ENCODE data around the gene AP3S1.

Gene AP3S1

GRCh38 chr5:115829913-115830312 lies 11.8 kb upstream of the AP3S1 start:
- DNase-seq = no peak

GRCh38 chr5:115831163-115831768 lies 10.5 kb upstream of the AP3S1 start:
- no peak for DNase-seq

- DNase-seq = no peak
These were observed 6.3 kb upstream of the AP3S1 start for GRCh38 chr5:115835481-115835880.

- DNase-seq = peak; percentile 29
These were observed 2.7 kb upstream of the AP3S1 start for GRCh38 chr5:115838885-115839518.

- no peak for DNase-seq
These were observed 862 bp upstream of the AP3S1 start for GRCh38 chr5:115840873-115841272.

GRCh38 chr5:115842089-115842935 lies 577 bp downstream of the AP3S1 start:
- peak; percentile 38 for DNase-seq

- DNase-seq = no peak
These were observed 1.2 kb downstream of the AP3S1 start for GRCh38 chr5:115842952-115843351.

- DNase-seq = no peak
These were observed 1.9 kb downstream of the AP3S1 start for GRCh38 chr5:115843444-115844130.

- DNase-seq = no peak
These were observed 2.6 kb downstream of the AP3S1 start for GRCh38 chr5:115844321-115844817.

GRCh38 chr5:115847290-115847689 lies 5.6 kb downstream of the AP3S1 start:
- DNase-seq = no peak

GRCh38 chr5:115849258-115849798 lies 7.6 kb downstream of the AP3S1 start:
- no peak for DNase-seq

GRCh38 chr5:115850744-115851416 lies 9.1 kb downstream of the AP3S1 start:
- no peak for DNase-seq

GRCh38 chr5:115854139-115854538 lies 12.4 kb downstream of the AP3S1 start:
- no peak for DNase-seq

- no peak for DNase-seq
These were observed 14.2 kb downstream of the AP3S1 start for GRCh38 chr5:115855959-115856358.

GRCh38 chr5:115857057-115857479 lies 15.3 kb downstream of the AP3S1 start:
- no peak for DNase-seq

GRCh38 chr5:115857626-115858349 lies 16.1 kb downstream of the AP3S1 start:
- DNase-seq = no peak

GRCh38 chr5:115858396-115858795 lies 16.7 kb downstream of the AP3S1 start:
- no peak for DNase-seq

GRCh38 chr5:115859378-115859777 lies 17.6 kb downstream of the AP3S1 start:
- no peak for DNase-seq

GRCh38 chr5:115869256-115869795 lies 27.6 kb downstream of the AP3S1 start:
- DNase-seq = no peak

- DNase-seq = no peak
These were observed 30.7 kb downstream of the AP3S1 start for GRCh38 chr5:115872447-115872846.

- DNase-seq = no peak
These were observed 31.7 kb downstream of the AP3S1 start for GRCh38 chr5:115873392-115873791.

Data from NCI-H524 treated with DMSO at 0.1 percent for 48 hours (cell line).